NCI-H2171 (cell line): ENCODE results near the gene CAPN15.
A peak's percentile ranks its signal among the peaks of the same experiment; 100 is the strongest.

ENCODE experiments used
- DNase-seq: peaks from one replicate; lab custom pipeline; 2025; lab: John Stamatoyannopoulos, UW

Gene CAPN15

GRCh38 chr16:561957-562938, 34.7 kb downstream of the CAPN15 start:
- DNase-seq: no peak

- no peak for DNase-seq
Observed at GRCh38 chr16:563072-563644, 35.6 kb downstream of the CAPN15 start.

- DNase-seq: no peak
Observed at GRCh38 chr16:564690-565418, 37.3 kb downstream of the CAPN15 start.

GRCh38 chr16:565419-566330, 38.2 kb downstream of the CAPN15 start:
- no peak for DNase-seq

GRCh38 chr16:566475-567372, 39.2 kb downstream of the CAPN15 start, which contains the start of gene NHLRC4:
Gene NHLRC4 (plus strand): TSS chr16:567005. CDS start chr16:568048, 1,043 bp downstream.
- peak; percentile 57 for DNase-seq

GRCh38 chr16:567373-568256, 40.1 kb downstream of the CAPN15 start:
- DNase-seq: no peak

GRCh38 chr16:568401-569258, 41.1 kb downstream of the CAPN15 start:
- no peak for DNase-seq

- DNase-seq: peak; percentile 66
Observed at GRCh38 chr16:569445-570254, 42.1 kb downstream of the CAPN15 start, which contains the start of gene PIGQ. Gene PIGQ (plus strand): TSS chr16:569968. CDS start chr16:574075, 4,107 bp downstream.

- no peak for DNase-seq
Observed at GRCh38 chr16:572865-573650, 45.5 kb downstream of the CAPN15 start.

- no peak for DNase-seq
Observed at GRCh38 chr16:574021-574760, 46.7 kb downstream of the CAPN15 start.

GRCh38 chr16:575354-576196, 48.1 kb downstream of the CAPN15 start:
- DNase-seq: no peak

- no peak for DNase-seq
Observed at GRCh38 chr16:576197-576822, 48.8 kb downstream of the CAPN15 start.

GRCh38 chr16:576823-577201, 49.3 kb downstream of the CAPN15 start:
- DNase-seq: no peak

- no peak for DNase-seq
Observed at GRCh38 chr16:577796-578195, 50.3 kb downstream of the CAPN15 start.
